AG08395 (cell line): Measurements from ENCODE around the gene TAX1BP1.
"Not testable (repeated sequence)": the region's sequence is repeated elsewhere in the genome, so short reads cannot be mapped to it uniquely, and the experiment has no call there.

Experiments
- DNase-seq: peaks from one replicate; pipeline ENCODE4 v3.0.0; 2012; ENCODE audit warnings: mixed read lengths, low spot score

TAX1BP1 gene

GRCh38 chr7:27843584-27844305 lies 103.8 kb downstream of the TAX1BP1 start:
- DNase-seq: no peak

DNA sequence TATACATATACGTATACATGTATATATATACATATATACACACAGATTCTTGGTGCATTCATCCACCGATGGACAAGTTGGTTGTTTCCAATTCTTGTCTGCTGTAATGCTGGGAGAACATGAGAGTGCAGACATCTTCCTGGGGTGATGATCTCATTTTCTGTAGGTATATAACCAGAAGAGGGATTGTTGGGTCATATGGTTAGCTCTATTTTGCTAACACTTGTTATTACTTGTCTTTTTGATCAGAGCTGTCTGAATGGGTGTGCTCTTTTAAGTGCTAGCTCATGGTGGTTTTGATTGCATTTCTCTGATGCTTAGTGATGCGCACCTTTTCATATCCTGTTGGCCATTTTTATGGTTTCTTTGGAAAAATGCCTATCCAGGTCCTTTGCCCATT lies 106.4 kb downstream of the TAX1BP1 start:
- no peak for DNase-seq

- no peak for DNase-seq
Measured at GRCh38 chr7:27850531-27850930, 110.6 kb downstream of the TAX1BP1 start.

DNA sequence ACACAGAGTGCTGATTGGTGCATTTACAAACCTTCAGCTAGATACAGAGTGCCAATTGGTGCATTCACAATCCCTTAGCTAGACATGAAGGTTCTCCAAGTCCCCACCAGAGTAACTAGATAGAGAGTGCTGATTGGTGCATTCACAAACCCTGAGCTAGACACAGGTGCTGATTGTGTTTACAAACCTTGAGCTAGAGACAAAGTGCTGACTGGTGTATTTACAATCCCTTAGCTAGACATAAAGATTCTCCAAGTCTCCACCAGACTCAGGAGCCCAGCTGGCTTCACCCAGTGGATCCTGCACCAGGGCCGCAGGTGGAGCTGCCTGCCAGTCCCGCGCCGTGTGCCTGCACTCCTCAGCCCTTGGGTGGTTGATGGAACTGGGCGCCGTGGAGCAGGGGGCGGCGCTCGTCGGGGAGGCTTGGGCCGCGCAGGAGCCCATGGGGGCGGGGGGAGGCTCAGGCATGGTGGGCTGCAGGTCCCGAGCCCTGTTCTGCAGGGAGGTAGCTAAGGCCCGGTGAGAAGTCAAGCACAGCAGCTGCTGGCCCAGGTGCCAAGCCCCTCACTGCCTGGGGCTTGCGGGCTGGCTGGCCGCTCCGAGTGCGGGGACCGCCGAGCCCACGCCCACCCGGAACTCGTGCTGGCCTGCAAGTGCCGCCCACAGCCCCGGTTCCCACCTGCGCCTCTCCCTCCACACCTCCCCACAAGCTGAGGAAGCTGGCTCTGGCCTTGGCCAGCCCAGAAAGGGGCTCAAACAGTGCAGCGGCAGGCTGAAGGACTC lies 116.9 kb downstream of the TAX1BP1 start:
- not testable (repeated sequence) for DNase-seq

- DNase-seq: no peak
Measured at GRCh38 chr7:27860800-27861199, 120.8 kb downstream of the TAX1BP1 start.

GRCh38 chr7:27861747-27862146 lies 121.8 kb downstream of the TAX1BP1 start:
- no peak for DNase-seq

DNA sequence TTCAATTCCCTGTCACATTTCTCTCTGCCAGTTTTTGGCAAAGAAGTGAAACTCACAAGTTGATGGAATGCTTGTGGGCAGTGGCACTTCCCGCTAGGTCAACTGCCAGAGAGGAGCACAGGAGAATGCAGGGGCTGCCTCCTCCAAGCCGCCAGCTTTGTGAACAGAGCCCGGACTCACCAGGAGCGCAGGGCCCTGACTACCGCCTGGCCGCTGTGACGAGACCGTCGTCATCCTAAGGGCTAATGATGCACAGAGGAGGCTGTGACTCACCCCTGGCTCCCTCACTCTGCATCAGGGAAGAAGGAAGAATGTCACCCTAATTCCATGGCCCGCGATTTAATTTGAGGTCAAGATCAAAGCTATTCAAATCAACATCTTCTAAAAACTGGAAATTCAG lies 123.9 kb downstream of the TAX1BP1 start:
- DNase-seq: no peak

DNA sequence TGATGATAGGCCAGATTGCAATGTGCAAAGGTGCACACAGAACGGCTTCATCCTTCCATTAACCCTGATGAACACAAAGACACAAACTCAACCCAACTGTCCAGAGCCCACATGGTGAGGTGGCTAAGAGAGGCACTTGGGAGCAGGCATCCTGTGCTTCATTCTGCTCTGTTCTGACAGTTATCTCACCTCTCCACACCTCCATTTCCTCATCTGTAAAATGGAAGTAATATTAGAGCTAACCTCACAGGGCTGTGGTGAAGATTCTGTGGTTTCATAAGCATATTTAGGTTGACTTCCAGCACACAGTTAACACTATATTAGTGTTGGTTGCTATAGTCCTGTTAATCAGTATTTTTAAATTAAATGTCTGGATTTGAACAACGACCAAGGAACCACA lies 126.3 kb downstream of the TAX1BP1 start:
- DNase-seq: no peak

DNA sequence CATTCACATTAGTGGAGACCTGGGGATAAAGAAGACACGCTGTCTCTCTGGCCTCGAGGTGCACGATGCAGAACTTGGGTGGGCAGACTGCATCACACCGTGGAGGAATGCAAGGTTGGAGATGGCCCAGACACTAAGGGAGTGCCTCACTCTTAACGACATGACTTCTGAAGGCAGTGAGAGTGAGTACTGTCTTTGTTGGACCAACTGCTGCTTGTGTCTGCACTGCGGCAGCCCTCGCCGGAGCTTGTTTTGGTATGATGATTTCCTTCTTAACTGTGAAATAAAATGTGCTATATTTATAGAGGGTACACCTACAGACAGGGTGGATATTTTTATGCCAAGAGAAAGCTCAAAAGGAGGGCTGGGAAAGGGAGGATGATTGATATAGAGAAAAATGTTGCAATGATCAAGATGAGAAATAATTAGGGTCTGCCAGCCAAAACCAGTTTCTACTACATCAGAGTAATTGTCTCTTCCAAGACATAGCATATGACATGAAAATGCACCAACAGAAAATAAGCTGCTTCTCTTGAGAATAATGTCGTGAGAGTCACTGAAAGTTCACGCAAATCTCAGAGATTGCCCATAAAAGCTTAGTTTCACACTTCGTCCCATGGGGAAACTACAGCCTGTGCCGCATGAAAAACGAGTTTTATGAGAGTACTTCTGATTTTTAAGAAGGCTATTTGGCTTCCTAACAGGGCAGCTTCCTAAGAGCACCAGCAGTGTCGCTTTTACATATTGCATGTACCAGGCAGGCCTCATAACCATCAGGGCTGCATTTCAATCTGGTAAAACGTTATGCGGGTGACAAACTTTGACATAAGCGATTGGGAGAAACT lies 127.1 kb downstream of the TAX1BP1 start:
- no peak for DNase-seq

GRCh38 chr7:27868131-27868550 lies 128.2 kb downstream of the TAX1BP1 start:
- peak; percentile 30 for DNase-seq

GRCh38 chr7:27869056-27869455 lies 129.1 kb downstream of the TAX1BP1 start:
- DNase-seq: no peak

DNA sequence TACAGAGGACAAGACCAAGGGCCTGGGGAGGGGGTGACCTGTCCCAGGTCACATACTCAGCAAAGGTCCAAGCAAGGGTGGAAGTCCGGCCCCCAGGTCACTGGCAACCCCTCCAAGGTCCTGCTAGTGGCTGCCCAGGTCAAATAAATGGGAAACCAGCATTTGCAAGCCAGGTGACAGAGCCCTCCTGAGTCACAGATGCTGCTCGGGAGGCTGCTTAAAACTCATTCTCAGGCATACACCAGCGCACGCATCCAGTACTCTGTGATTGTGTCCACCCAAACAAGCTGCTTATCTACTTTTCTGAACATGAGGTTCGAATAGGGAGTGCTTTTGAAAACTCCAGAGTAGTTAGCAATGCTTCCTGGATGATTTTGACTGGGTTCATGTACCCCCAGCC lies 130.6 kb downstream of the TAX1BP1 start:
- DNase-seq: no peak

DNA sequence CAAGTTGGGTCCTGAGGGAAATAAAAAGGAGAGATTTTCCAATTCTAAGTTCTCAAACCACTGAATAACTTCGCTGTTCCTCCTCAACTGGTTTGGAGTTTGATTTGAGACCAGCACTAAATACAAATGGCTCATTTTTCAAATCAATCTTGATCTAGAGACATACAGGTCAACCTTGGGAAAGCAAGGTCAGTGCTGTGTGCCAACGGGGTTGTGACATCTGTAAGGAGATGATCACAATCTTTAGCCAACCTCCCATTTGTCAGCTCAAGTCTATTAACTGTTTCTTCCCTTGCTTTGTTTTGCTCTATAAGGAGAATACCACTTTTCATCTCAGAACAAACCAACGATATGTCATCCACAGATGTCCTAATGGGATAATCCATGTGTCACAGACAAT lies 131.1 kb downstream of the TAX1BP1 start:
- no peak for DNase-seq

GRCh38 chr7:27871866-27872265 lies 131.9 kb downstream of the TAX1BP1 start:
- no peak for DNase-seq

GRCh38 chr7:27872356-27873275 lies 132.7 kb downstream of the TAX1BP1 start:
- peak; percentile 19 for DNase-seq

GRCh38 chr7:27873981-27874957 lies 134.3 kb downstream of the TAX1BP1 start:
- peak; percentile 67 for DNase-seq

DNA sequence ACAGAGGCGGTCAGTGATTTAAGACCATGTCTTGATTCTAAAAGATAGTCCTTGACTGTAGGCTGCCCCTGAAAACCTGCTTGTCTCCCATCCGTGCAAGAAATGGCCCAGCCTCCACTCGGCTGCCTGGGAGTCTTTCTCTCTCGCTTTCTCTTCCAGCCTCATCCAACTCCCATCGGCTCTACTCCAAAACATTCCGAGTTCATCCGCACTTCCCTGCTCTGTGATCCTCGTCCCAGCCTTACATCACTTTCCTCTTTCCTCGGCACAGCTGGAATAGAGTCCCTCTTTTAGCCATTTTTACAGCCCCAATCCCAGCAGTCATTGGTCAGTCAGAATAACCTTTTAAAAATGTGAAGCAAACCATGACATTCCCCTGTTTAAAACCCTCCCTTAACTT lies 135.1 kb downstream of the TAX1BP1 start:
- no peak for DNase-seq

DNA sequence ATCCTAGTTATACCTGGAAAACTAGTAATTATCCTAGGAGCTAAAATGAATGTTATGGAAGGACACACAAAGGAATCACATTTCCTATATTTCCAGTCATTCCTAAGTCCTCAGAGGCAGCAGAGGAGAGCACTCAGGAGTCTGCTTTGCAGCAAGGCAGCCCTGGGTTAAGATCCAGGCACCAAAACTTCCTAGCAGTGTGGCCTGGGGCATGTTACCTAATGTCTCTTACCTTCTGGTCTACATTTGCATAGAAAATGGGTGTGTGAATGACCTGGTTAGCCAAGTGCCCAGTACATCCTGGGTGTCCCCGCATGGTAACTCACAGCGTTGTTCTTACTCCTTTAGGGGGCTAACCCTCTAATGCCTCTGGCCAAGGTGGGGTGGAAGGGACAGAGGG lies 135.9 kb downstream of the TAX1BP1 start:
- DNase-seq: no peak

DNA sequence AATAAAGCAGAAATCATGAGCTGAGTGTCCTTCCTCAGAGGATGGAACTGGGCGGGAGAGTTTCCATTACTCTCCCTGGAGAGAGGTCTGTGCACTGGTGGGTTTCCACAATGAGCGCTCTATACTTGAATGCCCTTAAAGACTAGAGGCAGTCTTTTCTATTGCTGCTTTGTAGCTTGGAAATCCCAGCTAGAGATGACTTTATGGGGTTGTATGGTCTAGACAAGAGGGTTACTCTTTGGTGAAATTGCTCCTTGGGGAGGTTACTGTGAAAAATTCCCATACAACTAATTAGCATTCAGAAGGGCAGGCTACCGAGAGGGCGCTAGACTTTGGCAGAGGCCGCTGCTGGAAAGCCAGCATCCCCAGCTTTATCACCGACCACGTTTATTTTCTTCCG lies 136.8 kb downstream of the TAX1BP1 start:
- DNase-seq: no peak
